ENCODE data around the gene LGALS3BP.

Gene LGALS3BP

GRCh38 chr17:79018370-79018695, 38.6 kb upstream of the LGALS3BP start:
- H3K4me3 ChIP-seq (ENCODE audit: low read length): no peak overlapping the region
- DNase-seq (ENCODE audit: low read depth, low spot score): no peak

GRCh38 chr17:79017546-79018369, 38.0 kb upstream of the LGALS3BP start:
- DNase-seq (ENCODE audit: low read depth, low spot score): no peak
- H3K4me3 ChIP-seq (ENCODE audit: low read length): no peak overlapping the region

- H3K4me3 ChIP-seq (ENCODE audit: low read length): no peak overlapping the region
- DNase-seq (ENCODE audit: low read depth, low spot score): no peak
Observed at GRCh38 chr17:79014158-79014758, 34.5 kb upstream of the LGALS3BP start.

GRCh38 chr17:79012563-79013134, 32.9 kb upstream of the LGALS3BP start:
- H3K4me3 ChIP-seq (ENCODE audit: low read length): no peak overlapping the region
- DNase-seq (ENCODE audit: low read depth, low spot score): no peak

GRCh38 chr17:79011451-79012147, 31.9 kb upstream of the LGALS3BP start:
- DNase-seq (ENCODE audit: low read depth, low spot score): no peak
- no peak overlapping the region for H3K4me3 ChIP-seq (ENCODE audit: low read length)

GRCh38 chr17:79010304-79010646, 30.6 kb upstream of the LGALS3BP start:
- DNase-seq (ENCODE audit: low read depth, low spot score): no peak
- peak overlapping the region; percentile 97 for H3K4me3 ChIP-seq (ENCODE audit: low read length)

GRCh38 chr17:79009397-79010303, 29.9 kb upstream of the LGALS3BP start, which contains the start of gene CANT1:
Gene CANT1, minus strand, starts transcription at chr17:79009764. Its CDS starts 12,142 bp downstream, at chr17:78997622.
- peak within 1 kb of the TSS; percentile 97 for H3K4me3 ChIP-seq (ENCODE audit: low read length)
- peak; percentile 81 for DNase-seq (ENCODE audit: low read depth, low spot score)

- peak overlapping the region; percentile 97 for H3K4me3 ChIP-seq (ENCODE audit: low read length)
- no peak for DNase-seq (ENCODE audit: low read depth, low spot score)
Observed at GRCh38 chr17:79008666-79009387, 29.1 kb upstream of the LGALS3BP start.

- peak; percentile 50 for DNase-seq (ENCODE audit: low read depth, low spot score)
- H3K4me3 ChIP-seq (ENCODE audit: low read length): peak overlapping the region; percentile 97
Observed at GRCh38 chr17:79007504-79008381, 28.0 kb upstream of the LGALS3BP start.

GRCh38 chr17:79006794-79007503, 27.2 kb upstream of the LGALS3BP start:
- no peak overlapping the region for H3K4me3 ChIP-seq (ENCODE audit: low read length)
- no peak for DNase-seq (ENCODE audit: low read depth, low spot score)

- peak overlapping the region; percentile 36 for H3K4me3 ChIP-seq (ENCODE audit: low read length)
- DNase-seq (ENCODE audit: low read depth, low spot score): no peak
Observed at GRCh38 chr17:79006046-79006445, 26.3 kb upstream of the LGALS3BP start.

- H3K4me3 ChIP-seq (ENCODE audit: low read length): peak overlapping the region; percentile 36
- DNase-seq (ENCODE audit: low read depth, low spot score): peak; percentile 87
Observed at GRCh38 chr17:79005063-79005861, 25.5 kb upstream of the LGALS3BP start.

- no peak overlapping the region for H3K4me3 ChIP-seq (ENCODE audit: low read length)
- no peak for DNase-seq (ENCODE audit: low read depth, low spot score)
Observed at GRCh38 chr17:79003661-79004411, 24.1 kb upstream of the LGALS3BP start.

- DNase-seq (ENCODE audit: low read depth, low spot score): no peak
- H3K4me3 ChIP-seq (ENCODE audit: low read length): no peak overlapping the region
Observed at GRCh38 chr17:79002796-79003593, 23.3 kb upstream of the LGALS3BP start.

- DNase-seq (ENCODE audit: low read depth, low spot score): no peak
- no peak overlapping the region for H3K4me3 ChIP-seq (ENCODE audit: low read length)
Observed at GRCh38 chr17:79002291-79002690, 22.6 kb upstream of the LGALS3BP start.

Measured in Jurkat, Clone E6-1 (cell line).